NB4 (cell line): ENCODE measurements around the gene STKLD1.

Experiments used
- CTCF ChIP-seq: IDR thresholded peaks from one replicate; pipeline ENCODE4 v1.5.1; 2012; ENCODE audit warnings: low read depth, low read length
- POLR2A ChIP-seq: IDR thresholded peaks from 2 replicates; pipeline ENCODE4 v1.6.1; 2011; ENCODE audit warnings: mild to moderate bottlenecking; ENCODE audit not compliant: insufficient read length; ENCODE audit errors: extremely low read depth

- TF ChIP-seq POLR2A: no peak
- TF ChIP-seq CTCF: no peak
Observed at GRCh38 chr9:133389025-133389557, 12.9 kb downstream of the STKLD1 start.
